Liver (tissue), 9 donors: ENCODE data around the gene TAF9B. TPM values are rescaled to one million over a fixed set of nuclear protein-coding genes. Genes with fewer than 3 reads are reported as not detected.

Experiments
- DNase-seq: peaks from one replicate; pipeline ENCODE4 v3.0.0-alpha.2; 2017; ENCODE audit warnings: low spot score
- H3K27ac ChIP-seq, 2 donors: one replicate each; pipeline ENCODE4 v1.7.0; 2013; ENCODE audit warnings: inconsistent platforms in 2 of 2, low read length in 2 of 2, control low read depth in 1 of 2, low read depth in 1 of 2, mild to moderate bottlenecking in 1 of 2
- H3K27me3 ChIP-seq, 4 donors: one replicate each; pipeline versions ENCODE4 v1.6.1 to v1.7.0; 2013; ENCODE audit warnings: low read length in 3 of 4, inconsistent platforms in 1 of 4, mild to moderate bottlenecking in 1 of 4, moderate library complexity in 1 of 4; ENCODE audit not compliant: control insufficient read depth in 4 of 4, insufficient read depth in 4 of 4
- H3K36me3 ChIP-seq, 4 donors: one replicate each; pipeline versions ENCODE4 v1.6.1 to v1.7.0; 2013; ENCODE audit warnings: low read length in 3 of 4, mild to moderate bottlenecking in 3 of 4, low read depth in 1 of 4, moderate library complexity in 1 of 4; ENCODE audit not compliant: control insufficient read depth in 4 of 4, insufficient read depth in 3 of 4
- H3K4me1 ChIP-seq, 4 donors: one replicate each; pipeline versions ENCODE4 v1.6.1 to v1.7.0; 2013; ENCODE audit warnings: low read length in 3 of 4, mild to moderate bottlenecking in 3 of 4, moderate library complexity in 1 of 4; ENCODE audit not compliant: control insufficient read depth in 4 of 4, insufficient read depth in 4 of 4
- H3K4me3 ChIP-seq, 3 donors: one replicate each; pipeline versions ENCODE4 v1.6.1 to v1.7.0; 2013; ENCODE audit warnings: low read length in 3 of 3, control low read depth in 1 of 3, low read depth in 1 of 3, mild to moderate bottlenecking in 1 of 3
- H3K9ac ChIP-seq, 2 donors: one replicate each; pipeline ENCODE4 v1.7.0; 2013; ENCODE audit warnings: low read length in 2 of 2, mild to moderate bottlenecking in 2 of 2, moderate library complexity in 2 of 2, control low read depth in 1 of 2, low read depth in 1 of 2
- H3K9me3 ChIP-seq, 4 donors: one replicate each; pipeline versions ENCODE4 v1.6.1 to v1.7.0; 2013; ENCODE audit warnings: low read length in 3 of 4; ENCODE audit not compliant: control insufficient read depth in 4 of 4
- ATF3 ChIP-seq: IDR thresholded peaks from 2 replicates; pipeline ENCODE4 v1.6.1; 2016; ENCODE audit warnings: antibody characterized with exemption
- FOXA2 ChIP-seq: IDR thresholded peaks from 2 replicates; pipeline ENCODE4 v1.6.1; 2016; ENCODE audit warnings: antibody characterized with exemption
- GABPA ChIP-seq, 2 donors: IDR thresholded peaks in 1 of 2; conservative IDR thresholded peaks in 1 of 2; 2 replicates each; pipeline ENCODE4 v1.6.1; 2016; ENCODE audit warnings: antibody characterized with exemption in 2 of 2, mild to moderate bottlenecking in 1 of 2, moderate library complexity in 1 of 2
- HNF4A ChIP-seq, 2 donors: conservative IDR thresholded peaks; 2 replicates each; pipeline ENCODE4 v1.6.1; 2016; ENCODE audit warnings: antibody characterized with exemption in 2 of 2, mild to moderate bottlenecking in 2 of 2
- HNF4G ChIP-seq: IDR thresholded peaks from 2 replicates; pipeline ENCODE4 v1.6.1; 2016; ENCODE audit warnings: antibody characterized with exemption
- JUND ChIP-seq, 2 donors: IDR thresholded peaks; 2 replicates each; pipeline ENCODE4 v1.6.1; 2016; ENCODE audit warnings: antibody characterized with exemption in 2 of 2
- MAX ChIP-seq: IDR thresholded peaks from 2 replicates; pipeline ENCODE4 v1.6.1; 2016; ENCODE audit warnings: antibody characterized with exemption
- NR2F2 ChIP-seq: IDR thresholded peaks from 2 replicates; pipeline ENCODE4 v1.6.1; 2016; ENCODE audit warnings: antibody characterized with exemption
- RAD21 ChIP-seq, 2 donors: IDR thresholded peaks; 2 replicates each; pipeline ENCODE4 v1.6.1; 2016; ENCODE audit warnings: antibody characterized with exemption in 2 of 2, mild to moderate bottlenecking in 2 of 2
- TAF1 ChIP-seq: conservative IDR thresholded peaks from 2 replicates; pipeline ENCODE4 v1.6.1; 2016; ENCODE audit warnings: antibody characterized with exemption, mild to moderate bottlenecking
- WGBS: extraction: QIAGEN DNeasy Blood & Tissue Kit; methylation state at CpG from one replicate; pipeline ENCODE4 v1.1.7; 2013; 5-methylcytosine and 5-hydroxymethylcytosine counted together
- polyA plus RNA-seq, 2 donors: library from polyadenylated mRNA; stranded (reverse) in 1 of 2; unstranded in 1 of 2; fragments of 200-250 nt in 1 of 2; fragments of >200 nt in 1 of 2; fragmentation: Nextera tagmentation in 1 of 2; extraction: Ambion mirVana in 1 of 2; gene quantifications; one replicate each; pipeline versions ENCODE4 v1.2.1 to v1.2.3, GENCODE V29; 2013 to 2015
- total RNA-seq, 2 donors: library from RNA; depleted of rRNA; stranded (reverse); fragments of >200 nt; gene quantifications; one replicate each; pipeline ENCODE4 v1.2.3, GENCODE V29; 2014
- TF ChIP-seq, protein P1 (sequence below): IDR thresholded peaks from 2 replicates; pipeline ENCODE4 v1.6.1; 2016; ENCODE audit warnings: antibody characterized with exemption
- TF ChIP-seq, protein P2 (sequence below): IDR thresholded peaks from 2 replicates; pipeline ENCODE4 v1.6.1; 2016; ENCODE audit warnings: antibody characterized with exemption, mild to moderate bottlenecking
- TF ChIP-seq, protein P3 (sequence below): fragments of 150-350 bp; IDR thresholded peaks from 2 replicates; pipeline ENCODE4 v1.5.1; 2017; ENCODE audit warnings: improper control_type of control experiment, low read depth, low read length; ENCODE audit not compliant: missing input control
- donor health status: healthy.
- donor health status: healthy.
- donor health status: healthy.
- donor health status: healthy.
- donor health status: healthy.

Gene TAF9B
- total and polyA plus RNA-seq, 4 donors: 4.9 to 9.0 (median 7.6) TPM

DNA sequence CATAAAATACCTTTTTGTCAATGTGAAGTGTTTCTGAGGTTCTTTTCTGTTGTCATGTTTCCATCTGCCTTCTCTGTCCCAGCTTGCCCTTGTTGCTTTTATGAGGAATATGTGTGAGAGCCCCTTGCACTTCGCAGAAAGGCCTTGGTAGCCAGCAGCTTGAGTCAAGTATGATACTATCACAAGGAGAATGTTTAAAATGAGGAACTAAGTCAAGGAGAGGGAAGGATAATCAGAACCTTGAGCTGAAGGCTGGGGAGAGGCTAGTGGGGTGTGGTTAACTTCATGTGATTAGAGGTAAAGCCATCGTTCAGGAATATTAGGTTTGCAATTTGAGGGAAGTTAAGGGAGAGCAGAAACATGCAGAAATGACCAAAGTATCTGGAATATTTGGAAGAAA, 22.7 kb downstream of the TAF9B start:
- Histone ChIP-seq H3K9ac (no peak overlapping the region), H3K36me3 (peaks cover 3 to 62% (median 54%) of the 10 kb centered on the region in 4 donors), H3K9me3 (no peaks in the 10 kb centered on the region), H3K27me3 (no peaks in the 10 kb centered on the region), H3K27ac (no peak overlapping the region), H3K4me1 (peaks cover 0 to 9% (median 1%) of the 10 kb centered on the region in 4 donors), H3K4me3 (no peak overlapping the region)
- DNase-seq: no peak
- no peak for TF ChIP-seq RAD21 (IDR thresholded peaks at IDR 0.05)
- 74% methylated on average over 2 of the region's 2 CpGs for WGBS

DNA sequence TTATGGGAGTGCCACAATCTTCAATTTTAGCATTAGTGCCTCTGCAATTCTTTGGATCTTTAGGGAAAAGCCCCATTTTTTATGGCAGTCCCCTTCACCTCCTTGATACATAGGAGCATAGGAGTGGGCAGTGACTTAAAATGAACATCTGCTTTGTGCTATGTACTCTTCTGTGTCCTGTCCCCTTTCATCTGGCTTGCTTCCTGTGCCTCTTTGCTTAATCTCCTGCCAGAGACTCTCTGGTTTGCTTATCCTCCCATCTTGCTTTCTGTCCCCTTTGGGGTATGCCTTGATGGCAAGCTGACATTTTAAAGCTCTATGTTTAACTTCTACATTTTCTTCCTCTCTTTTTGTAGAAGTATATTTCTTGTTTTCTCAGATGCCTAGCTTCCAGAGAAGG, 23.1 kb downstream of the TAF9B start:
- peaks cover 3 to 60% (median 52%) of the 10 kb centered on the region in 4 donors for H3K36me3 ChIP-seq
- H3K4me3 ChIP-seq: no peak overlapping the region
- H3K9me3 ChIP-seq: no peaks in the 10 kb centered on the region
- no peak for DNase-seq
- H3K27me3 ChIP-seq: no peaks in the 10 kb centered on the region
- peaks cover 0 to 12% (median 3%) of the 10 kb centered on the region in 4 donors for H3K4me1 ChIP-seq
- no peak overlapping the region for H3K9ac ChIP-seq
- TF ChIP-seq TAF1: no peak
- TF ChIP-seq, protein P1, sequence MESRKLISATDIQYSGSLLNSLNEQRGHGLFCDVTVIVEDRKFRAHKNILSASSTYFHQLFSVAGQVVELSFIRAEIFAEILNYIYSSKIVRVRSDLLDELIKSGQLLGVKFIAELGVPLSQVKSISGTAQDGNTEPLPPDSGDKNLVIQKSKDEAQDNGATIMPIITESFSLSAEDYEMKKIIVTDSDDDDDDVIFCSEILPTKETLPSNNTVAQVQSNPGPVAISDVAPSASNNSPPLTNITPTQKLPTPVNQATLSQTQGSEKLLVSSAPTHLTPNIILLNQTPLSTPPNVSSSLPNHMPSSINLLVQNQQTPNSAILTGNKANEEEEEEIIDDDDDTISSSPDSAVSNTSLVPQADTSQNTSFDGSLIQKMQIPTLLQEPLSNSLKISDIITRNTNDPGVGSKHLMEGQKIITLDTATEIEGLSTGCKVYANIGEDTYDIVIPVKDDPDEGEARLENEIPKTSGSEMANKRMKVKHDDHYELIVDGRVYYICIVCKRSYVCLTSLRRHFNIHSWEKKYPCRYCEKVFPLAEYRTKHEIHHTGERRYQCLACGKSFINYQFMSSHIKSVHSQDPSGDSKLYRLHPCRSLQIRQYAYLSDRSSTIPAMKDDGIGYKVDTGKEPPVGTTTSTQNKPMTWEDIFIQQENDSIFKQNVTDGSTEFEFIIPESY: no peak
- no peak for TF ChIP-seq NR2F2
- TF ChIP-seq HNF4A (conservative IDR thresholded peaks at IDR 0.05): no peak
- TF ChIP-seq FOXA2: no peak
- TF ChIP-seq GABPA (IDR thresholded peaks at IDR 0.05 in 1 of 2, conservative IDR thresholded peaks at IDR 0.05 in 1 of 2): no peak
- no peak for TF ChIP-seq JUND (IDR thresholded peaks at IDR 0.05)
- TF ChIP-seq MAX: no peak
- TF ChIP-seq ATF3: no peak
- no peak for TF ChIP-seq HNF4G
- TF ChIP-seq, protein P2, sequence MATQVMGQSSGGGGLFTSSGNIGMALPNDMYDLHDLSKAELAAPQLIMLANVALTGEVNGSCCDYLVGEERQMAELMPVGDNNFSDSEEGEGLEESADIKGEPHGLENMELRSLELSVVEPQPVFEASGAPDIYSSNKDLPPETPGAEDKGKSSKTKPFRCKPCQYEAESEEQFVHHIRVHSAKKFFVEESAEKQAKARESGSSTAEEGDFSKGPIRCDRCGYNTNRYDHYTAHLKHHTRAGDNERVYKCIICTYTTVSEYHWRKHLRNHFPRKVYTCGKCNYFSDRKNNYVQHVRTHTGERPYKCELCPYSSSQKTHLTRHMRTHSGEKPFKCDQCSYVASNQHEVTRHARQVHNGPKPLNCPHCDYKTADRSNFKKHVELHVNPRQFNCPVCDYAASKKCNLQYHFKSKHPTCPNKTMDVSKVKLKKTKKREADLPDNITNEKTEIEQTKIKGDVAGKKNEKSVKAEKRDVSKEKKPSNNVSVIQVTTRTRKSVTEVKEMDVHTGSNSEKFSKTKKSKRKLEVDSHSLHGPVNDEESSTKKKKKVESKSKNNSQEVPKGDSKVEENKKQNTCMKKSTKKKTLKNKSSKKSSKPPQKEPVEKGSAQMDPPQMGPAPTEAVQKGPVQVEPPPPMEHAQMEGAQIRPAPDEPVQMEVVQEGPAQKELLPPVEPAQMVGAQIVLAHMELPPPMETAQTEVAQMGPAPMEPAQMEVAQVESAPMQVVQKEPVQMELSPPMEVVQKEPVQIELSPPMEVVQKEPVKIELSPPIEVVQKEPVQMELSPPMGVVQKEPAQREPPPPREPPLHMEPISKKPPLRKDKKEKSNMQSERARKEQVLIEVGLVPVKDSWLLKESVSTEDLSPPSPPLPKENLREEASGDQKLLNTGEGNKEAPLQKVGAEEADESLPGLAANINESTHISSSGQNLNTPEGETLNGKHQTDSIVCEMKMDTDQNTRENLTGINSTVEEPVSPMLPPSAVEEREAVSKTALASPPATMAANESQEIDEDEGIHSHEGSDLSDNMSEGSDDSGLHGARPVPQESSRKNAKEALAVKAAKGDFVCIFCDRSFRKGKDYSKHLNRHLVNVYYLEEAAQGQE: no peak
- TF ChIP-seq, protein P3, sequence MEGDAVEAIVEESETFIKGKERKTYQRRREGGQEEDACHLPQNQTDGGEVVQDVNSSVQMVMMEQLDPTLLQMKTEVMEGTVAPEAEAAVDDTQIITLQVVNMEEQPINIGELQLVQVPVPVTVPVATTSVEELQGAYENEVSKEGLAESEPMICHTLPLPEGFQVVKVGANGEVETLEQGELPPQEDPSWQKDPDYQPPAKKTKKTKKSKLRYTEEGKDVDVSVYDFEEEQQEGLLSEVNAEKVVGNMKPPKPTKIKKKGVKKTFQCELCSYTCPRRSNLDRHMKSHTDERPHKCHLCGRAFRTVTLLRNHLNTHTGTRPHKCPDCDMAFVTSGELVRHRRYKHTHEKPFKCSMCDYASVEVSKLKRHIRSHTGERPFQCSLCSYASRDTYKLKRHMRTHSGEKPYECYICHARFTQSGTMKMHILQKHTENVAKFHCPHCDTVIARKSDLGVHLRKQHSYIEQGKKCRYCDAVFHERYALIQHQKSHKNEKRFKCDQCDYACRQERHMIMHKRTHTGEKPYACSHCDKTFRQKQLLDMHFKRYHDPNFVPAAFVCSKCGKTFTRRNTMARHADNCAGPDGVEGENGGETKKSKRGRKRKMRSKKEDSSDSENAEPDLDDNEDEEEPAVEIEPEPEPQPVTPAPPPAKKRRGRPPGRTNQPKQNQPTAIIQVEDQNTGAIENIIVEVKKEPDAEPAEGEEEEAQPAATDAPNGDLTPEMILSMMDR: no peak
- no peak overlapping the region for H3K27ac ChIP-seq
